Activated T-cell treated with anti-CD3 and anti-CD28 coated beads, Interleukin-2, amount 50 U/mL, for 1 hour (primary cell): Measurements from ENCODE around the gene CD22.
"Not testable (repeated sequence)": the region's sequence is repeated elsewhere in the genome, so short reads cannot be mapped to it uniquely, and the experiment has no call there.

Source experiments
- DNase-seq: peaks from one replicate; pipeline ENCODE4 v3.0.0-alpha.2; 2020

Gene CD22

GRCh38 chr19:35362261-35363000 is 33.4 kb downstream of the CD22 start:
- no peak for DNase-seq

- no peak for DNase-seq
Observed at GRCh38 chr19:35363001-35363590, 34.1 kb downstream of the CD22 start.

- no peak for DNase-seq
Observed at GRCh38 chr19:35363711-35364425, 34.9 kb downstream of the CD22 start.

- no peak for DNase-seq
Observed at GRCh38 chr19:35365303-35365702, 36.3 kb downstream of the CD22 start.

- no peak for DNase-seq
Observed at GRCh38 chr19:35368378-35368777, 39.4 kb downstream of the CD22 start.

- no peak for DNase-seq
Observed at GRCh38 chr19:35369522-35369921, 40.5 kb downstream of the CD22 start.

- no peak for DNase-seq
Observed at GRCh38 chr19:35370722-35371121, 41.7 kb downstream of the CD22 start, which contains the start of gene GPR42. Gene GPR42, plus strand, starts transcription at chr19:35371068. Its CDS starts 292 bp downstream, at chr19:35371360.

GRCh38 chr19:35373492-35373891 is 44.5 kb downstream of the CD22 start:
- no peak for DNase-seq

GRCh38 chr19:35374031-35374430 is 45.0 kb downstream of the CD22 start:
- DNase-seq: not testable (repeated sequence)

- no peak for DNase-seq
Observed at GRCh38 chr19:35375505-35376307, 46.7 kb downstream of the CD22 start.

GRCh38 chr19:35377656-35378055 is 48.7 kb downstream of the CD22 start:
- DNase-seq: no peak

- DNase-seq: no peak
Observed at GRCh38 chr19:35378356-35378755, 49.4 kb downstream of the CD22 start.

GRCh38 chr19:35379545-35379944 is 50.6 kb downstream of the CD22 start:
- DNase-seq: not testable (repeated sequence)

GRCh38 chr19:35379992-35380391 is 51.0 kb downstream of the CD22 start:
- no peak for DNase-seq

GRCh38 chr19:35380450-35381124 is 51.6 kb downstream of the CD22 start:
- DNase-seq: no peak

GRCh38 chr19:35381318-35381717 is 52.3 kb downstream of the CD22 start:
- no peak for DNase-seq

GRCh38 chr19:35381926-35382325 is 52.9 kb downstream of the CD22 start:
- no peak for DNase-seq

- DNase-seq: no peak
Observed at GRCh38 chr19:35383536-35383935, 54.5 kb downstream of the CD22 start.

GRCh38 chr19:35388277-35389054 is 59.5 kb downstream of the CD22 start:
- no peak for DNase-seq

GRCh38 chr19:35389192-35389861 is 60.3 kb downstream of the CD22 start:
- no peak for DNase-seq
